GM19372 (cell line): ENCODE data around the gene DCP2.

Source experiments
- ATAC-seq: cut with Tn5 transposase; IDR thresholded peaks from one replicate; pipeline ENCODE4 v1.9.1; 2021; ENCODE audit warnings: mild to moderate bottlenecking, low read depth, moderate library complexity; ENCODE audit not compliant: unreplicated experiment

Gene DCP2

GRCh38 chr5:113017881-113018635 is 41.5 kb downstream of the DCP2 start:
- ATAC-seq, result no peak

GRCh38 chr5:113020461-113021273 is 44.1 kb downstream of the DCP2 start:
- no peak for ATAC-seq

- peak; percentile 83 for ATAC-seq
Observed at GRCh38 chr5:113022661-113023060, 46.1 kb downstream of the DCP2 start.

- ATAC-seq, result no peak
Observed at GRCh38 chr5:113024076-113024697, 47.6 kb downstream of the DCP2 start.

GRCh38 chr5:113025596-113025995 is 49.0 kb downstream of the DCP2 start:
- no peak for ATAC-seq

GRCh38 chr5:113026211-113026610 is 49.6 kb downstream of the DCP2 start:
- no peak for ATAC-seq

- no peak for ATAC-seq
Observed at GRCh38 chr5:113027015-113027414, 50.4 kb downstream of the DCP2 start.

GRCh38 chr5:113027431-113027830 is 50.8 kb downstream of the DCP2 start:
- no peak for ATAC-seq

GRCh38 chr5:113029614-113030013 is 53.0 kb downstream of the DCP2 start:
- ATAC-seq, result no peak

- ATAC-seq, result no peak
Observed at GRCh38 chr5:113031104-113031503, 54.5 kb downstream of the DCP2 start.

GRCh38 chr5:113031557-113031956 is 55.0 kb downstream of the DCP2 start:
- ATAC-seq, result no peak

GRCh38 chr5:113034182-113034773 is 57.7 kb downstream of the DCP2 start:
- no peak for ATAC-seq

- no peak for ATAC-seq
Observed at GRCh38 chr5:113035096-113035495, 58.5 kb downstream of the DCP2 start.

GRCh38 chr5:113036321-113036720 is 59.7 kb downstream of the DCP2 start:
- ATAC-seq, result no peak

- ATAC-seq, result no peak
Observed at GRCh38 chr5:113036826-113037225, 60.2 kb downstream of the DCP2 start.

GRCh38 chr5:113038136-113038535 is 61.5 kb downstream of the DCP2 start:
- no peak for ATAC-seq

GRCh38 chr5:113038714-113039113 is 62.1 kb downstream of the DCP2 start:
- no peak for ATAC-seq

- ATAC-seq, result no peak
Observed at GRCh38 chr5:113039229-113039933, 62.8 kb downstream of the DCP2 start.

- no peak for ATAC-seq
Observed at GRCh38 chr5:113039934-113040285, 63.3 kb downstream of the DCP2 start.

GRCh38 chr5:113040672-113041260 is 64.2 kb downstream of the DCP2 start:
- ATAC-seq, result no peak
